Right ventricle myocardium inferior (tissue), 1 donor: ENCODE measurements around the gene USP17L13. TPM values are rescaled to one million over a fixed set of nuclear protein-coding genes. Genes with fewer than 3 reads are reported as not detected.

ENCODE experiments used
- total RNA-seq: library from RNA; stranded (reverse); fragmentation: NEBNext Ultra II Directional; extraction: Animal tissue kit (Norgen Biotek cat#: 25700); gene quantifications from one replicate; pipeline ENCODE4 v1.2.1, GENCODE V29; 2021
- donor health status: DM: no; HTN: yes; CAD: no; lungs with severe emphysema.

USP17L13 gene
- total RNA-seq, 1 donor from 2014 or later, result not detected

Other genes with a start within 250 kb of the USP17L13 start
- not detected for gene FAM90A26, start 54.5 kb upstream of the USP17L13 start, total RNA-seq
- gene USP17L10, start 14.2 kb upstream of the USP17L13 start, total RNA-seq, result not detected
- gene USP17L11, start 9.5 kb upstream of the USP17L13 start, total RNA-seq, result not detected
- gene USP17L12, start 4.7 kb upstream of the USP17L13 start, total RNA-seq, result not detected
- not detected for gene USP17L15, start 9.5 kb downstream of the USP17L13 start, total RNA-seq
- not detected for gene USP17L17, start 19.0 kb downstream of the USP17L13 start, total RNA-seq
- gene USP17L18, start 23.7 kb downstream of the USP17L13 start, total RNA-seq, result not detected
- gene USP17L19, start 28.5 kb downstream of the USP17L13 start, total RNA-seq, result not detected
- gene USP17L20, start 33.2 kb downstream of the USP17L13 start, total RNA-seq, result not detected
- gene USP17L21, start 38.0 kb downstream of the USP17L13 start, total RNA-seq, result not detected
- not detected for gene USP17L22, start 42.7 kb downstream of the USP17L13 start, total RNA-seq
- not detected for gene USP17L24, start 100.3 kb downstream of the USP17L13 start, total RNA-seq
- not detected for gene USP17L25, start 105.0 kb downstream of the USP17L13 start, total RNA-seq
- not detected for gene USP17L26, start 109.8 kb downstream of the USP17L13 start, total RNA-seq
- not detected for gene USP17L5, start 114.5 kb downstream of the USP17L13 start, total RNA-seq
- not detected for gene USP17L27, start 119.3 kb downstream of the USP17L13 start, total RNA-seq
- gene USP17L28, start 124.0 kb downstream of the USP17L13 start, total RNA-seq, result not detected
- gene USP17L29, start 128.7 kb downstream of the USP17L13 start, total RNA-seq, result not detected
- not detected for gene USP17L30, start 138.2 kb downstream of the USP17L13 start, total RNA-seq
- gene DEFB131A, start 219.5 kb downstream of the USP17L13 start, total RNA-seq, result not detected